GM23338 (cell line): ENCODE data around the gene CPAMD8. TPM values are rescaled to one million over a fixed set of nuclear protein-coding genes. Genes with fewer than 3 reads are reported as not detected.

Experiments used
- ATAC-seq: fragments of 200-7000 bp; cut with Tn5 transposase; 3 replicates; pipeline ENCODE4 v1.9.1; 2020
- DNase-seq: peaks from one replicate; pipeline ENCODE4 v3.0.0-alpha.2; 2015; ENCODE audit warnings: low spot score
- H2AFZ ChIP-seq: fragments of 200-600 bp; sonication (generic); 2 replicates; pipeline ENCODE4 v1.8.0; 2016; ENCODE audit warnings: antibody characterized with exemption, mild to moderate bottlenecking, moderate library complexity
- H3F3A ChIP-seq: fragments of 200-600 bp; sonication (generic); replicated peaks from 2 replicates; pipeline ENCODE4 v1.8.0; 2017; ENCODE audit warnings: antibody characterized with exemption, mixed run types, low read depth
- H3K27ac ChIP-seq: fragments of 200-600 bp; sonication (generic); 2 replicates; pipeline ENCODE4 v1.6.1; 2016; ENCODE audit warnings: low read depth
- H3K27me3 ChIP-seq: fragments of 200-600 bp; sonication (generic); 2 replicates; pipeline ENCODE4 v1.8.0; 2016; ENCODE audit warnings: mild to moderate bottlenecking, mixed run types, moderate library complexity; ENCODE audit not compliant: insufficient read depth
- H3K36me3 ChIP-seq: fragments of 200-600 bp; sonication (generic); 2 replicates; pipeline ENCODE4 v1.8.0; 2016; ENCODE audit warnings: mild to moderate bottlenecking; ENCODE audit not compliant: insufficient read depth
- H3K4me1 ChIP-seq: fragments of 200-600 bp; sonication (generic); 2 replicates; pipeline ENCODE4 v1.8.0; 2016; ENCODE audit warnings: mild to moderate bottlenecking, moderate library complexity; ENCODE audit not compliant: insufficient read depth
- H3K4me2 ChIP-seq: fragments of 200-600 bp; sonication (generic); 2 replicates; pipeline ENCODE4 v1.7.1; 2017; ENCODE audit warnings: mixed run types
- H3K4me3 ChIP-seq: fragments of 200-600 bp; sonication (generic); 2 replicates; pipeline ENCODE4 v1.6.1; 2016; ENCODE audit warnings: mixed run types
- H3K79me2 ChIP-seq: fragments of 200-600 bp; sonication (generic); replicated peaks from 2 replicates; pipeline ENCODE4 v1.8.0; 2017; ENCODE audit warnings: mild to moderate bottlenecking; ENCODE audit not compliant: insufficient read depth
- H3K9me2 ChIP-seq: fragments of 200-600 bp; sonication (generic); 2 replicates; pipeline ENCODE4 v1.8.0; 2017; ENCODE audit not compliant: insufficient read depth
- H4K20me1 ChIP-seq: fragments of 200-600 bp; sonication (generic); replicated peaks from 2 replicates; pipeline ENCODE4 v1.8.0; 2017; ENCODE audit warnings: mild to moderate bottlenecking; ENCODE audit not compliant: insufficient read depth
- H3K27ac Mint-ChIP-seq: 2 replicates; pipeline ENCODE4 v1.8.0; 2020; ENCODE audit warnings: inconsistent platforms, mild to moderate bottlenecking, moderate library complexity, mixed read lengths
- H3K27me3 Mint-ChIP-seq: 3 replicates; pipeline ENCODE4 v1.8.0; 2022; ENCODE audit warnings: low read depth, mild to moderate bottlenecking, moderate library complexity, mixed read lengths, inconsistent platforms; ENCODE audit not compliant: insufficient read depth, poor library complexity
- H3K36me3 Mint-ChIP-seq: 3 replicates; pipeline ENCODE4 v1.8.0; 2021; ENCODE audit warnings: low read depth, mild to moderate bottlenecking, inconsistent platforms, moderate library complexity, mixed read lengths
- H3K4me1 Mint-ChIP-seq: 3 replicates; pipeline ENCODE4 v1.8.0; 2020; ENCODE audit warnings: mild to moderate bottlenecking, inconsistent platforms, mixed read lengths
- H3K4me3 Mint-ChIP-seq: 3 replicates; pipeline ENCODE4 v1.8.0; 2021; ENCODE audit warnings: moderate library complexity, mild to moderate bottlenecking, inconsistent platforms, mixed read lengths
- H3K9me3 Mint-ChIP-seq: 3 replicates; pipeline ENCODE4 v1.8.0; 2020; ENCODE audit warnings: moderate library complexity, mild to moderate bottlenecking, inconsistent platforms, mixed read lengths
- ETS1 ChIP-seq: IDR thresholded peaks from 2 replicates; pipeline ENCODE4 v1.6.1; 2016; ENCODE audit warnings: antibody characterized with exemption
- JUNB ChIP-seq: IDR thresholded peaks from one replicate; pipeline ENCODE4 v1.6.1; 2016; ENCODE audit warnings: antibody characterized with exemption; ENCODE audit not compliant: unreplicated experiment
- STAT1 ChIP-seq: IDR thresholded peaks from one replicate; pipeline ENCODE4 v1.6.1; 2016; ENCODE audit warnings: antibody characterized with exemption; ENCODE audit not compliant: unreplicated experiment
- ZNF462 ChIP-seq: fragments of 250-450 bp; sonication (Bioruptor Pico); IDR thresholded peaks from 2 replicates; pipeline ENCODE4 v1.5.0; 2020; ENCODE audit warnings: mild to moderate bottlenecking, moderate library complexity
- polyA plus RNA-seq: library from polyadenylated mRNA; unstranded; fragments of >200 nt; fragmentation: Nextera tagmentation; extraction: Ambion mirVana; gene quantifications from 2 replicates; pipeline ENCODE4 v1.2.1, GENCODE V29; 2016
- total RNA-seq: library from RNA; depleted of rRNA; stranded (reverse); fragments of >200 nt; shearing (Covaris generic); gene quantifications from 2 replicates; pipeline ENCODE4 v1.2.3, GENCODE V29; 2014

CPAMD8 gene
- total and polyA plus RNA-seq, 2 experiments from 2014 or later: 4.4 to 11.8 TPM

- TF ChIP-seq ZNF462 (CRISPR knock-in tag): no peak
- TF ChIP-seq ETS1: no peak
- no peak for TF ChIP-seq STAT1
Measured at GRCh38 chr19:16849168-16849567, 177.4 kb downstream of the CPAMD8 start (continued).

GRCh38 chr19:16847430-16847829 is 179.2 kb downstream of the CPAMD8 start:
- H3K36me3 ChIP-seq: peaks cover 45% of the 10 kb centered on the region
- H3K4me1 Mint-ChIP-seq: peaks cover 10% of the 10 kb centered on the region; the same call in 1 of the 3 replicates
- H3K27me3 ChIP-seq: no peaks in the 10 kb centered on the region
- H3K9me3 Mint-ChIP-seq: no peaks in the 10 kb centered on the region
- H3K27me3 Mint-ChIP-seq: peaks cover 14% of the 10 kb centered on the region
- H2AFZ ChIP-seq: no peak overlapping the region
- no peak overlapping the region for H3K27ac ChIP-seq
- no peak overlapping the region for H3K4me3 ChIP-seq
- no peaks in the 10 kb centered on the region for H3K9me2 ChIP-seq
- no peak for ATAC-seq
- H3K36me3 Mint-ChIP-seq: peaks cover 82% of the 10 kb centered on the region
- H3K79me2 ChIP-seq: 0 out of 2 replicates have a peak, but pooled peaks cover 11% of the 10 kb centered on the region
- peaks cover 26% of the 10 kb centered on the region for H4K20me1 ChIP-seq
- no peaks in the 10 kb centered on the region for H3K4me1 ChIP-seq
- H3K4me3 Mint-ChIP-seq: no peak overlapping the region
- no peaks in the 10 kb centered on the region for H3F3A ChIP-seq
- no peak overlapping the region for H3K4me2 ChIP-seq
- no peak overlapping the region for H3K27ac Mint-ChIP-seq
- DNase-seq: no peak
- TF ChIP-seq JUNB (no peak), ZNF462 (CRISPR knock-in tag) (no peak)
